DOHH2 (cell line): ENCODE results near the gene DMBT1.

ENCODE experiments used
- H3F3A ChIP-seq: fragments of 200-600 bp; sonication (generic), shearing (Covaris generic); 2 replicates; pipeline ENCODE4 v1.6.0; 2016; ENCODE audit warnings: antibody characterized with exemption, mild to moderate bottlenecking; ENCODE audit not compliant: control insufficient read depth, insufficient read depth
- H3K27ac ChIP-seq: fragments of 200-600 bp; sonication (generic); 2 replicates; pipeline ENCODE4 v1.5.1; 2014; ENCODE audit warnings: low read depth, mild to moderate bottlenecking, low read length, moderate library complexity
- H3K27me3 ChIP-seq: fragments of 200-600 bp; sonication (generic); 2 replicates; pipeline ENCODE4 v1.6.1; 2014; ENCODE audit warnings: mild to moderate bottlenecking, low read length, mixed read lengths; ENCODE audit not compliant: control insufficient read depth
- H3K36me3 ChIP-seq: fragments of 200-600 bp; sonication (generic); 2 replicates; pipeline ENCODE4 v1.6.1; 2014; ENCODE audit warnings: mild to moderate bottlenecking, low read length, moderate library complexity, mixed read lengths; ENCODE audit not compliant: control insufficient read depth
- H3K4me1 ChIP-seq: fragments of 200-600 bp; sonication (generic); 2 replicates; pipeline ENCODE4 v1.6.1; 2014; ENCODE audit warnings: mild to moderate bottlenecking, low read length, mixed read lengths; ENCODE audit not compliant: control insufficient read depth
- H3K4me2 ChIP-seq: fragments of 200-600 bp; sonication (generic); 2 replicates; pipeline ENCODE4 v1.6.0; 2014; ENCODE audit warnings: mild to moderate bottlenecking, low read length, moderate library complexity
- H3K4me3 ChIP-seq: fragments of 200-600 bp; sonication (generic); 2 replicates; pipeline ENCODE4 v1.5.1; 2014; ENCODE audit warnings: mild to moderate bottlenecking, low read length, mixed read lengths
- H3K79me2 ChIP-seq: fragments of 200-600 bp; sonication (generic); 2 replicates; pipeline ENCODE4 v1.6.1; 2014; ENCODE audit warnings: mild to moderate bottlenecking, low read length, mixed read lengths; ENCODE audit not compliant: control insufficient read depth
- H3K9me2 ChIP-seq: fragments of 200-600 bp; sonication (generic); replicated peaks from 2 replicates; pipeline ENCODE4 v1.6.1; 2014; ENCODE audit warnings: mild to moderate bottlenecking, low read length, mixed read lengths; ENCODE audit not compliant: control insufficient read depth
- H3K9me3 ChIP-seq: fragments of 200-600 bp; sonication (generic); 2 replicates; pipeline ENCODE4 v1.6.1; 2014; ENCODE audit warnings: antibody characterized with exemption, low read length, mixed read lengths; ENCODE audit not compliant: control insufficient read depth, insufficient read depth
- H4K20me1 ChIP-seq: fragments of 200-600 bp; sonication (generic); 2 replicates; pipeline ENCODE4 v1.6.0; 2014; ENCODE audit warnings: low read depth, mild to moderate bottlenecking, antibody characterized with exemption, low read length, moderate library complexity; ENCODE audit not compliant: control insufficient read depth, insufficient read depth
- CTCF ChIP-seq: fragments of 200-600 bp; sonication (generic); IDR thresholded peaks from one replicate; pipeline ENCODE4 v1.5.1; 2014; ENCODE audit warnings: antibody characterized with exemption, mild to moderate bottlenecking, low read depth, low read length; ENCODE audit not compliant: poor library complexity, severe bottlenecking
- EZH2phosphoT487 ChIP-seq: fragments of 200-600 bp; sonication (generic); IDR thresholded peaks from 2 replicates; pipeline ENCODE4 v1.6.1; 2017; ENCODE audit warnings: borderline replicate concordance, mild to moderate bottlenecking, antibody characterized with exemption, low read length, moderate library complexity, mixed read lengths

DMBT1 gene

GRCh38 chr10:122630526-122630925 is 70.0 kb downstream of the DMBT1 start:
- Histone ChIP-seq H3K79me2 (no peaks in the 10 kb centered on the region), H3K9me2 (no peaks in the 10 kb centered on the region), H3F3A (no peaks in the 10 kb centered on the region), H3K36me3 (no peaks in the 10 kb centered on the region), H3K27me3 (no peaks in the 10 kb centered on the region), H3K9me3 (no peaks in the 10 kb centered on the region), H3K4me3 (no peak overlapping the region), H4K20me1 (no peaks in the 10 kb centered on the region), H3K4me2 (no peak overlapping the region), H3K4me1 (no peaks in the 10 kb centered on the region), H3K27ac (no peak overlapping the region)
- TF ChIP-seq EZH2phosphoT487 (no peak), CTCF (no peak)

GRCh38 chr10:122632031-122632430 is 71.5 kb downstream of the DMBT1 start:
- Histone ChIP-seq H3K9me3 (no peaks in the 10 kb centered on the region), H3K79me2 (no peaks in the 10 kb centered on the region), H3K9me2 (no peaks in the 10 kb centered on the region), H3K4me3 (no peak overlapping the region), H3K27ac (no peak overlapping the region), H3K36me3 (no peaks in the 10 kb centered on the region), H3K27me3 (no peaks in the 10 kb centered on the region), H3F3A (no peaks in the 10 kb centered on the region), H4K20me1 (no peaks in the 10 kb centered on the region), H3K4me1 (no peaks in the 10 kb centered on the region), H3K4me2 (no peak overlapping the region)
- TF ChIP-seq EZH2phosphoT487: no peak
- no peak for TF ChIP-seq CTCF

- Histone ChIP-seq H3K9me2 (no peaks in the 10 kb centered on the region), H3K9me3 (no peaks in the 10 kb centered on the region), H3K4me2 (no peak overlapping the region), H3F3A (no peaks in the 10 kb centered on the region), H3K27me3 (no peaks in the 10 kb centered on the region), H3K79me2 (no peaks in the 10 kb centered on the region), H3K27ac (no peak overlapping the region), H3K4me1 (no peaks in the 10 kb centered on the region), H3K4me3 (no peak overlapping the region), H4K20me1 (no peaks in the 10 kb centered on the region), H3K36me3 (no peaks in the 10 kb centered on the region)
- TF ChIP-seq CTCF: no peak
- TF ChIP-seq EZH2phosphoT487: no peak
Measured at GRCh38 chr10:122632576-122632975, 72.0 kb downstream of the DMBT1 start.

GRCh38 chr10:122636953-122637352 is 76.4 kb downstream of the DMBT1 start:
- Histone ChIP-seq H3F3A (no peaks in the 10 kb centered on the region), H3K27me3 (no peaks in the 10 kb centered on the region), H3K9me3 (no peaks in the 10 kb centered on the region), H3K27ac (no peak overlapping the region), H3K4me3 (no peak overlapping the region), H3K36me3 (no peaks in the 10 kb centered on the region), H4K20me1 (no peaks in the 10 kb centered on the region), H3K79me2 (no peaks in the 10 kb centered on the region), H3K4me2 (no peak overlapping the region), H3K9me2 (no peaks in the 10 kb centered on the region), H3K4me1 (no peaks in the 10 kb centered on the region)
- TF ChIP-seq EZH2phosphoT487: no peak
- TF ChIP-seq CTCF: no peak
